A549 (cell line): ENCODE data around the gene RASA3. TPM values are rescaled to one million over a fixed set of nuclear protein-coding genes. Genes with fewer than 3 reads are reported as not detected.

Experiments used
- ATAC-seq, 2 experiments: fragments of 200-7000 bp in 1 of 2; fragments of >200 bp in 1 of 2; cut with Nextera tagmentation in 1 of 2; cut with Tn5 transposase in 1 of 2; 3 replicates each; pipeline versions ENCODE4 v1.8.0 to v1.9.1; 2018 to 2020; ENCODE audit warnings: mild to moderate bottlenecking in 1 of 2, moderate library complexity in 1 of 2
- CTCF ChIA-PET: fragments of 300-600 bp; sonication (Branson Sonifier 250); formaldehyde crosslinking; extraction: SDS; loops from one replicate; lab custom pipeline; 2021; ENCODE audit warnings: antibody characterized with exemption, inconsistent platforms; lab: Yijun Ruan, JAX
- POLR2A ChIA-PET: fragments of 350-600 bp; formaldehyde crosslinking; extraction: SDS; loops from one replicate; lab custom pipeline; 2021; ENCODE audit warnings: antibody characterized with exemption, inconsistent platforms; lab: Yijun Ruan, JAX
- DNase-seq, 2 experiments: peaks; one replicate each; pipeline versions ENCODE4 v3.0.0 to v3.0.0-alpha.2; 2011 to 2016; ENCODE audit warnings: low read depth in 1 of 2, low spot score in 1 of 2
- FAIRE-seq: peaks from 2 replicates; lab custom pipeline; 2011; peaks lifted over from hg19 to GRCh38; lab: Jason Lieb, UNC
- H3K27ac ChIP-seq, 2 experiments: fragments of >200 bp; sonication (Bioruptor Twin); formaldehyde crosslinking; 3 replicates each; pipeline ENCODE4 v1.5.1; 2016 to 2017
- H3K4me1 ChIP-seq: fragments of >200 bp; sonication (Bioruptor Twin); formaldehyde crosslinking; 3 replicates; pipeline ENCODE4 v1.6.1; 2016
- H3K4me2 ChIP-seq: fragments of >200 bp; sonication (Bioruptor Twin); formaldehyde crosslinking; 3 replicates; pipeline ENCODE4 v1.6.1; 2016
- H3K4me3 ChIP-seq: fragments of >200 bp; sonication (Bioruptor Twin); formaldehyde crosslinking; 3 replicates; pipeline ENCODE4 v1.5.1; 2016
- H3K9me3 ChIP-seq: fragments of >200 bp; sonication (Bioruptor Twin); formaldehyde crosslinking; 3 replicates; pipeline ENCODE4 v1.6.1; 2016
- CEBPB ChIP-seq, 2 experiments: fragments of >200 bp in 1 of 2; sonication (Bioruptor Twin) in 1 of 2; formaldehyde crosslinking in 1 of 2; IDR thresholded peaks; 2 replicates each; pipeline ENCODE4 v1.6.1; 2012 to 2016
- EHF ChIP-seq: fragments of 250-450 bp; sonication (Bioruptor Pico); IDR thresholded peaks from 2 replicates; pipeline ENCODE4 v1.5.0; 2020; ENCODE audit warnings: mild to moderate bottlenecking
- EHMT2 ChIP-seq: fragments of 200-600 bp; sonication (generic); IDR thresholded peaks from 2 replicates; pipeline ENCODE4 v1.6.1; 2016; ENCODE audit warnings: antibody characterized with exemption, low read depth, mild to moderate bottlenecking, moderate library complexity
- EP300 ChIP-seq, 2 experiments: fragments of >200 bp; sonication (Bioruptor Twin); formaldehyde crosslinking; IDR thresholded peaks; 2 replicates in 1 of 2; 3 replicates in 1 of 2; pipeline ENCODE4 v1.6.1; 2016 to 2017
- GATA3 ChIP-seq: IDR thresholded peaks from 2 replicates; pipeline ENCODE4 v1.6.1; 2012; ENCODE audit warnings: borderline replicate concordance
- HDAC2 ChIP-seq: fragments of 200-600 bp; sonication (generic); IDR thresholded peaks from 2 replicates; pipeline ENCODE4 v1.6.1; 2016
- HOXB13 ChIP-seq: fragments of 250-450 bp; sonication (Bioruptor Pico); IDR thresholded peaks from 2 replicates; pipeline ENCODE4 v1.5.0; 2020; ENCODE audit warnings: low read depth, mild to moderate bottlenecking, moderate library complexity
- HOXB5 ChIP-seq: fragments of 250-450 bp; sonication (Bioruptor Pico); IDR thresholded peaks from 2 replicates; pipeline ENCODE4 v1.5.0; 2020; ENCODE audit warnings: mild to moderate bottlenecking, moderate library complexity
- MAFK ChIP-seq: fragments of 450-650 bp; IDR thresholded peaks from 2 replicates; pipeline ENCODE4 v1.6.1; 2014; ENCODE audit not compliant: partially characterized antibody
- MYC ChIP-seq: IDR thresholded peaks from 2 replicates; pipeline ENCODE4 v1.6.1; 2012; ENCODE audit warnings: mild to moderate bottlenecking, inconsistent platforms, low read length, improper control_type of control experiment, borderline replicate concordance
- NFE2L2 ChIP-seq: fragments of 150-350 bp; conservative IDR thresholded peaks from 2 replicates; pipeline ENCODE4 v1.6.1; 2014; ENCODE audit warnings: low read length
- PHF8 ChIP-seq: fragments of 200-600 bp; sonication (generic); IDR thresholded peaks from 2 replicates; pipeline ENCODE4 v1.6.1; 2016; ENCODE audit warnings: low read depth, mild to moderate bottlenecking, antibody characterized with exemption, moderate library complexity, borderline replicate concordance
- RCOR1 ChIP-seq: fragments of 150-350 bp; IDR thresholded peaks from 2 replicates; pipeline ENCODE4 v1.6.1; 2014; ENCODE audit warnings: antibody characterized with exemption, low read length, low read depth
- SMC3 ChIP-seq: fragments of >200 bp; sonication (Bioruptor Twin); formaldehyde crosslinking; IDR thresholded peaks from 3 replicates; pipeline ENCODE4 v1.6.1; 2018; ENCODE audit warnings: inconsistent platforms
- TFCP2L1 ChIP-seq: fragments of 250-450 bp; sonication (Bioruptor Pico); IDR thresholded peaks from 2 replicates; pipeline ENCODE4 v1.5.0; 2021; ENCODE audit warnings: mild to moderate bottlenecking
- ZC3H11A ChIP-seq: fragments of 450-650 bp; IDR thresholded peaks from 2 replicates; pipeline ENCODE4 v1.6.1; 2014; ENCODE audit warnings: antibody characterized with exemption, mild to moderate bottlenecking
- ZNF302 ChIP-seq: fragments of 250-450 bp; sonication (Bioruptor Pico); IDR thresholded peaks from 2 replicates; pipeline ENCODE4 v1.9.0; 2021; ENCODE audit warnings: inconsistent platforms, mild to moderate bottlenecking, moderate library complexity
- WGBS: methylation state at CpG from one replicate; pipeline ENCODE4 v1.1.6; 2017; ENCODE audit errors: missing lambda C conversion rate; 5-methylcytosine and 5-hydroxymethylcytosine counted together
- polyA plus RNA-seq, 4 experiments: library from polyadenylated mRNA; depleted of rRNA in 3 of 4; stranded (reverse); fragments of >200 nt; fragmentation: RNase III in 1 of 4; extraction: RNeasy Plus Mini Kit Qiagen cat#74134 plus additional on column Dnase treatment in 1 of 4; gene quantifications; 2 replicates in 3 of 4; 3 replicates in 1 of 4; pipeline ENCODE4 v1.2.3, GENCODE V29; 2011 to 2017
- TF ChIP-seq, protein P1 (sequence below): IDR thresholded peaks from 2 replicates; pipeline ENCODE4 v1.6.1; 2012; ENCODE audit warnings: low read depth, borderline replicate concordance
- TF ChIP-seq, protein P2 (sequence below): fragments of >200 bp; sonication (Bioruptor Twin); formaldehyde crosslinking; IDR thresholded peaks from 3 replicates; pipeline ENCODE4 v1.5.1; 2016
- TF ChIP-seq, protein P3 (sequence below): fragments of 250-450 bp; sonication (Bioruptor Pico); IDR thresholded peaks from 2 replicates; pipeline ENCODE4 v1.5.0; 2020; ENCODE audit warnings: low read depth, mild to moderate bottlenecking, moderate library complexity
- TF ChIP-seq, protein P4 (sequence below): fragments of 450-650 bp; IDR thresholded peaks from 2 replicates; pipeline ENCODE4 v1.6.1; 2014; ENCODE audit warnings: antibody characterized with exemption

The RASA3 gene
- polyA plus RNA-seq, 2 of the 4 experiments (the other 2 are of a cell fraction), result 4.3 to 7.6 TPM

DNA sequence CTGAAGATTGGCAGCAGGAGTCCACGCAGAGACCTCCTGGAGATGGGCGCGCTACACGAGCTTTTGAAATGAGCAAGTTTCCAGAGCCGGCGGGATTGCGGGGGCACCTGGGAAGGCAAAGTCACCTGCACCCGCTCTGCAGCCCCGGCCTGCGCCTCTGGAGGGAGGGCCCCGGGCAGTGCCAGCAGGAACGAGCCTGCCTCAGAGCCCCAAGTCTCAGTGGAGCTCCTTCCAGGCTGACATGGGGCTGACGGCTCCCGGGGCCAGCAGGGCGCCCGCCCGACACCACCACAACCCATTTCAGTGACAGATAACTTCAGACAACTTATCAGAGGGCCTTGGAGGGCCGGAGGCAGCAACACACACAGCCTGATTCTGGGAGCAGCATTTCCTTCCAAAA is 45.0 kb downstream of the RASA3 start:
- WGBS, result 96% methylated on average over 14 of the region's 18 CpGs
- ChIA-PET CTCF (interaction anchor here (1.3 kb wide), 1 partner anchor 9 kb away, joined by 4 read pairs; no protein-coding TSS in a partner anchor), POLR2A (no interaction called here)
- Histone ChIP-seq H3K4me3 (no peak overlapping the region), H3K4me1 (no peaks in the 10 kb centered on the region), H3K27ac (no peak overlapping the region), H3K4me2 (no peak overlapping the region), H3K9me3 (peaks cover 5% of the 10 kb centered on the region; the same call in 1 of the 3 replicates)
- TF ChIP-seq EHF (no peak), EHMT2 (no peak), RCOR1 (no peak)
- ATAC-seq (no peak), FAIRE-seq (no peak), DNase-seq (no peak)

DNA sequence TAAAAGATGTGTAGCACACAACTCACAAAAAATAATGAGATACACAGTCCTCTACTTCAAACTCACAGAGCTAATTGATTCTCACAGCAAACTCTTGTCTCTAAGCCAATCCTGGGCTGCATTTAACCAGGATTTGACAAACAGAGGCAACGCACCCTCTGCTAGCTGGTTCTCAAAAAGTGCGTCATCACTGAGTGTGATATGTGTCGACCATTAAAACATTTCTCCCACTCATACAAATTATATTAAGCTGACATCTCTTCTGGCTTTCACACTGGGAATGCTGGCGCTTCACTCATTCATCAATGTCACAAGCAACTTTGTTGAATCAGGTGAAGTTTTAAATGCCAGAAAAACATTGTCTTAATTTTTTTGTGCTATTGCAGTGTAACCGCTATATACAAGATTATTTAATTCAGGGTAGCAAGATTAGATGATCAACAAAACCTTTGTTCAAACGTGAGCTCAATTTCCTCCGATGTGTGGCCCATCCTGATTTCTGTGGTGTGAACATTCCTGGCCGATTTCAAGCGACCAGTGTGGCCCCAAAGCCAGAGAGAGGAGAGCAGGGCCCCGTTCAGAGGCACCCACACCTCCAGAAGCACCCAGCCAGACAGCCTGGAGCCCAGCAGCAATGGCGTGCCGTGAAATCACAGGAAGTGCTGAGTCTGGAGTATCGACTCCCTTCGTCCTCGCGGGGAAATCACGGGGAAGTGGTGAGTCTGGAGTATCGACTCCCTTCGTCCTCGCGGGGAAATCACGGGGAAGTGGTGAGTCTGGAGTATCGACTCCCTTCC is 49.4 kb downstream of the RASA3 start:
- WGBS, result 94% methylated on average over 18 of the region's 23 CpGs
- no peak for ATAC-seq

DNA sequence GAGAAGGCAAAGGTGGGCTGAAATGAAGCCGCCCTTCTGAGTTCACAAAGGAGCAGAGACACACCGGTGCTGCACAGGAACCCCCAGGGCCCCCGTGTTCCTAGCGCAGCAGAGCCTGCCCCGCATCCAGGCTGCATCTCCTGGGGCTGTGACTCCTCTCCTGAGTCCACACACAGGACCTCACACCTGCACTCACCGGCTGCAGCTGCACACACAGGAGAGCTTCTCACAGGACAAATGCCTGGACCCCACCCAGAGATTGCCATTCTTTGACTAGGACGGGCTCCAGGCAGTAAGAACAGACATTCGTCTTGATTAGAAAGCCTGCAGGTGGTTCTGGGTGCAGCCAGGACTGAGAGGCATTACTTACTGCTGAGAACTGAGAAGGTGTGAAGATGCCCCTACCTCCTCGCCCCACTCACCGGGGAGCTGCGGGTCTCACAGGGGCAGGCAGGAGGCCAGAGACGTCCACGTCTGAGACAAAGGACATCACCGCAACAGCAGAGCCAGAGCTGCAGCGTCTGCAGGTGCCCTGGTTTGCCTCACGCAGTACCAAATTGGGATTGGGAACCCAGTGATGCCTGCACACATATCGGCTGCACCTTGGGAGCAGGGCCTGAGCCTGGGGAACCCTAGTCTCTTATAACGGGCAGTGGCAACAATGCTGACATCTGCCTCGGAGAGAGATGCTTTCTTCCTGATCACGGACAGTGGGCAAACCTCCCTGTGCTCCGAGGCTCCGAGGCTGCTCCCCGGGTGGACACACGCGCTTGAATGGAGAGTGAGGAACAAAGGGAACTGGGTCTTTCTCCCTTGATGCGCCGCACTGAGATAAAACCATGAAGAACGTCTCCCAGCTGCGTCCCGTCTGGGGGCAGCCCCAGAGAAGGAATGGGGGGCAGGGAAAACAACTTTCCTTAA is 50.4 kb downstream of the RASA3 start:
- POLR2A ChIA-PET, result no interaction called here

More for the DNA sequence above, 49.4 kb downstream of the RASA3 start:
- DNase-seq (no peak), FAIRE-seq (no peak)
- Histone ChIP-seq H3K27ac (no peak overlapping the region), H3K9me3 (no peaks in the 10 kb centered on the region), H3K4me2 (no peak overlapping the region), H3K4me1 (no peaks in the 10 kb centered on the region), H3K4me3 (no peak overlapping the region)
- CTCF ChIA-PET, result no interaction called here
- TF ChIP-seq GATA3 (no peak), SMC3 (no peak), ZNF302 (CRISPR knock-in tag) (no peak), HOXB13 (CRISPR knock-in tag) (no peak), MYC (no peak), PHF8 (no peak)
- POLR2A ChIA-PET, result no interaction called here

More for the DNA sequence above, 50.4 kb downstream of the RASA3 start:
- TF ChIP-seq HOXB5 (no peak), HDAC2 (no peak), EP300 (IDR thresholded peaks at IDR 0.05) (no peak), SMC3 (no peak), TFCP2L1 (CRISPR knock-in tag) (no peak), ZC3H11A (no peak), MAFK (no peak), HOXB13 (CRISPR knock-in tag) (no peak), CEBPB (IDR thresholded peaks at IDR 0.05) (no peak), NFE2L2 (no peak)
- TF ChIP-seq, protein P1, sequence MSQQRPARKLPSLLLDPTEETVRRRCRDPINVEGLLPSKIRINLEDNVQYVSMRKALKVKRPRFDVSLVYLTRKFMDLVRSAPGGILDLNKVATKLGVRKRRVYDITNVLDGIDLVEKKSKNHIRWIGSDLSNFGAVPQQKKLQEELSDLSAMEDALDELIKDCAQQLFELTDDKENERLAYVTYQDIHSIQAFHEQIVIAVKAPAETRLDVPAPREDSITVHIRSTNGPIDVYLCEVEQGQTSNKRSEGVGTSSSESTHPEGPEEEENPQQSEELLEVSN, result no peak
- TF ChIP-seq, protein P2, sequence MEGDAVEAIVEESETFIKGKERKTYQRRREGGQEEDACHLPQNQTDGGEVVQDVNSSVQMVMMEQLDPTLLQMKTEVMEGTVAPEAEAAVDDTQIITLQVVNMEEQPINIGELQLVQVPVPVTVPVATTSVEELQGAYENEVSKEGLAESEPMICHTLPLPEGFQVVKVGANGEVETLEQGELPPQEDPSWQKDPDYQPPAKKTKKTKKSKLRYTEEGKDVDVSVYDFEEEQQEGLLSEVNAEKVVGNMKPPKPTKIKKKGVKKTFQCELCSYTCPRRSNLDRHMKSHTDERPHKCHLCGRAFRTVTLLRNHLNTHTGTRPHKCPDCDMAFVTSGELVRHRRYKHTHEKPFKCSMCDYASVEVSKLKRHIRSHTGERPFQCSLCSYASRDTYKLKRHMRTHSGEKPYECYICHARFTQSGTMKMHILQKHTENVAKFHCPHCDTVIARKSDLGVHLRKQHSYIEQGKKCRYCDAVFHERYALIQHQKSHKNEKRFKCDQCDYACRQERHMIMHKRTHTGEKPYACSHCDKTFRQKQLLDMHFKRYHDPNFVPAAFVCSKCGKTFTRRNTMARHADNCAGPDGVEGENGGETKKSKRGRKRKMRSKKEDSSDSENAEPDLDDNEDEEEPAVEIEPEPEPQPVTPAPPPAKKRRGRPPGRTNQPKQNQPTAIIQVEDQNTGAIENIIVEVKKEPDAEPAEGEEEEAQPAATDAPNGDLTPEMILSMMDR, result no peak
- TF ChIP-seq, protein P3, sequence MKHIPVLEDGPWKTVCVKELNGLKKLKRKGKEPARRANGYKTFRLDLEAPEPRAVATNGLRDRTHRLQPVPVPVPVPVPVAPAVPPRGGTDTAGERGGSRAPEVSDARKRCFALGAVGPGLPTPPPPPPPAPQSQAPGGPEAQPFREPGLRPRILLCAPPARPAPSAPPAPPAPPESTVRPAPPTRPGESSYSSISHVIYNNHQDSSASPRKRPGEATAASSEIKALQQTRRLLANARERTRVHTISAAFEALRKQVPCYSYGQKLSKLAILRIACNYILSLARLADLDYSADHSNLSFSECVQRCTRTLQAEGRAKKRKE (CRISPR knock-in tag), result no peak
- TF ChIP-seq, protein P4, sequence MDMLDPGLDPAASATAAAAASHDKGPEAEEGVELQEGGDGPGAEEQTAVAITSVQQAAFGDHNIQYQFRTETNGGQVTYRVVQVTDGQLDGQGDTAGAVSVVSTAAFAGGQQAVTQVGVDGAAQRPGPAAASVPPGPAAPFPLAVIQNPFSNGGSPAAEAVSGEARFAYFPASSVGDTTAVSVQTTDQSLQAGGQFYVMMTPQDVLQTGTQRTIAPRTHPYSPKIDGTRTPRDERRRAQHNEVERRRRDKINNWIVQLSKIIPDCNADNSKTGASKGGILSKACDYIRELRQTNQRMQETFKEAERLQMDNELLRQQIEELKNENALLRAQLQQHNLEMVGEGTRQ, result no peak
- Histone ChIP-seq H3K4me3 (no peak overlapping the region), H3K4me2 (no peak overlapping the region), H3K9me3 (no peaks in the 10 kb centered on the region), H3K4me1 (no peaks in the 10 kb centered on the region), H3K27ac (no peak overlapping the region)
- DNase-seq (no peak), FAIRE-seq (no peak), ATAC-seq (no peak)
- CTCF ChIA-PET, result no interaction called here
- 95% methylated on average over 15 of the region's 30 CpGs for WGBS
